ENCODE measurements around the gene RAPGEF3.

RAPGEF3 gene

DNA sequence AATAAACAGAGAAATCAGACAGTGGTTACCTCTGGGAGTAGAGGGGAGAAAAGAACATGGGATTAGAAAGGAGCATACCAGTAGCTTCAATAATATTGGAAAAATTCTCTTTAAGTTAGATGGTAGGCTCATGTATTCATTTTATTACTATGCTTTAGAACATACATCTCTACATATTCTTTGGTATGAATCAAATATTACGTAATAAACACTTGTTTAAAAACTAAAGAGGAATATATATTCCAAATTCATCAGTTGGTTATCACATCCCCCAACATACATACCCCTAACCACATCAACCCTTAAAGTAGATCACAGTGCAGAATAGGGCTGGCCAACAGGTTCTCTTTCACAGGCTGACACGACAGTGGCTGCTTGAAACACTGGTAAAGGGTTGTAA, 58.4 kb downstream of the RAPGEF3 start (continued):
- TF ChIP-seq PPARA (CRISPR knock-in tag; IDR thresholded peaks at IDR 0.05; ENCODE audit: borderline replicate concordance) (no peak), TOX (CRISPR knock-in tag; IDR thresholded peaks at IDR 0.05; ENCODE audit: borderline replicate concordance) (no peak), ISL1 (CRISPR knock-in tag; IDR thresholded peaks at IDR 0.05) (no peak), ARNTL (CRISPR knock-in tag; IDR thresholded peaks at IDR 0.05; ENCODE audit: borderline replicate concordance, low read depth) (no peak)

DNA sequence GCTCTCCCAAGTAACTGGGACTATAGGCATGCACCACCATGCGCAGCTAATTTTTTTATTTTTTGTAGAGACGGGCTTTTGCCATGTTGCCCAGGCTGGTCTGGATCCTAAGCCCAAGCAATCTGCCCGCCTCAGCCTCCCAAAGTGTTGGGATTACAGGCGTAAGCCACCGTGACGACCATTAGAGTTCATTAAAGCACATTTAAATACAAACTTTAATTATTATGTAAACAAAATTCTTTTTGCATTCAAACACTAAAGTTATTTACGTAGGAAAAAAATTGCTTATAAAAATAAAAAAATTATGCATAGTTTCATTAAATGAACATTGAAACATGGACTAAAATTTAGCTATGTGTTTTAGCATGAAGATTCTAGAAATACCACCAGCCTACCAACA, 60.0 kb downstream of the RAPGEF3 start:
- no peak for ATAC-seq
- no peak for TF ChIP-seq ISL1 (CRISPR knock-in tag; IDR thresholded peaks at IDR 0.05)
- TF ChIP-seq, protein P1, sequence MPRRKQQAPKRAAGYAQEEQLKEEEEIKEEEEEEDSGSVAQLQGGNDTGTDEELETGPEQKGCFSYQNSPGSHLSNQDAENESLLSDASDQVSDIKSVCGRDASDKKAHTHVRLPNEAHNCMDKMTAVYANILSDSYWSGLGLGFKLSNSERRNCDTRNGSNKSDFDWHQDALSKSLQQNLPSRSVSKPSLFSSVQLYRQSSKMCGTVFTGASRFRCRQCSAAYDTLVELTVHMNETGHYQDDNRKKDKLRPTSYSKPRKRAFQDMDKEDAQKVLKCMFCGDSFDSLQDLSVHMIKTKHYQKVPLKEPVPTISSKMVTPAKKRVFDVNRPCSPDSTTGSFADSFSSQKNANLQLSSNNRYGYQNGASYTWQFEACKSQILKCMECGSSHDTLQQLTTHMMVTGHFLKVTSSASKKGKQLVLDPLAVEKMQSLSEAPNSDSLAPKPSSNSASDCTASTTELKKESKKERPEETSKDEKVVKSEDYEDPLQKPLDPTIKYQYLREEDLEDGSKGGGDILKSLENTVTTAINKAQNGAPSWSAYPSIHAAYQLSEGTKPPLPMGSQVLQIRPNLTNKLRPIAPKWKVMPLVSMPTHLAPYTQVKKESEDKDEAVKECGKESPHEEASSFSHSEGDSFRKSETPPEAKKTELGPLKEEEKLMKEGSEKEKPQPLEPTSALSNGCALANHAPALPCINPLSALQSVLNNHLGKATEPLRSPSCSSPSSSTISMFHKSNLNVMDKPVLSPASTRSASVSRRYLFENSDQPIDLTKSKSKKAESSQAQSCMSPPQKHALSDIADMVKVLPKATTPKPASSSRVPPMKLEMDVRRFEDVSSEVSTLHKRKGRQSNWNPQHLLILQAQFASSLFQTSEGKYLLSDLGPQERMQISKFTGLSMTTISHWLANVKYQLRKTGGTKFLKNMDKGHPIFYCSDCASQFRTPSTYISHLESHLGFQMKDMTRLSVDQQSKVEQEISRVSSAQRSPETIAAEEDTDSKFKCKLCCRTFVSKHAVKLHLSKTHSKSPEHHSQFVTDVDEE (CRISPR knock-in tag; IDR thresholded peaks at IDR 0.05) = no peak
- no peak for TF ChIP-seq ZNF565 (CRISPR knock-in tag; conservative IDR thresholded peaks at IDR 0.05; ENCODE audit: low read depth)
- no peak for TF ChIP-seq SNAI2 (CRISPR knock-in tag; IDR thresholded peaks at IDR 0.05)

DNA sequence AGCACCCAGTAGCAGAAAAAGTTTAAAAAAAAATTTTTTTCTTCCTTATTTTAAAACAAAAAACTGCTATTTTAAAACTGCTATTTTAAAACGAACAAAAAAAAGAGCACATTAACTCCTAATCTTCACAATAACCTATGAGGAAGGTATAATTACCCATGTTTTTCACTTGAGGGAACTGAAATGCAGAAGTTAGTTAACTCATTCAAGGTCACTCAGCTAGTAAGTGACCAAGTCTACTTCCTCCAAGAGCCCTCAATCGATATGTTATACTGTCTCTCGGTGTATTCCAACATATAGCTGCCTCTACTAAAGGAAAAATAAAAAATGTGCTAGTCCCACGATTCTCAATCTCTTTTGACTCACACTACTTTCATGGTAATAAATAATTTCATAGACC, 60.6 kb downstream of the RAPGEF3 start:
- ATAC-seq = no peak
- TF ChIP-seq, protein P2, sequence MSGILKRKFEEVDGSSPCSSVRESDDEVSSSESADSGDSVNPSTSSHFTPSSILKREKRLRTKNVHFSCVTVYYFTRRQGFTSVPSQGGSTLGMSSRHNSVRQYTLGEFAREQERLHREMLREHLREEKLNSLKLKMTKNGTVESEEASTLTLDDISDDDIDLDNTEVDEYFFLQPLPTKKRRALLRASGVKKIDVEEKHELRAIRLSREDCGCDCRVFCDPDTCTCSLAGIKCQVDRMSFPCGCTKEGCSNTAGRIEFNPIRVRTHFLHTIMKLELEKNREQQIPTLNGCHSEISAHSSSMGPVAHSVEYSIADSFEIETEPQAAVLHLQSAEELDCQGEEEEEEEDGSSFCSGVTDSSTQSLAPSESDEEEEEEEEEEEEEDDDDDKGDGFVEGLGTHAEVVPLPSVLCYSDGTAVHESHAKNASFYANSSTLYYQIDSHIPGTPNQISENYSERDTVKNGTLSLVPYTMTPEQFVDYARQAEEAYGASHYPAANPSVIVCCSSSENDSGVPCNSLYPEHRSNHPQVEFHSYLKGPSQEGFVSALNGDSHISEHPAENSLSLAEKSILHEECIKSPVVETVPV (CRISPR knock-in tag; IDR thresholded peaks at IDR 0.05) = no peak
- TF ChIP-seq ZC3H10 (CRISPR knock-in tag; IDR thresholded peaks at IDR 0.05) = no peak
- TF ChIP-seq OSR1 (CRISPR knock-in tag; IDR thresholded peaks at IDR 0.05) = no peak
- TF ChIP-seq ZNF565 (CRISPR knock-in tag; conservative IDR thresholded peaks at IDR 0.05; ENCODE audit: low read depth) = no peak
- no peak for TF ChIP-seq PPARA (CRISPR knock-in tag; IDR thresholded peaks at IDR 0.05; ENCODE audit: borderline replicate concordance)
- no peak for TF ChIP-seq ZFP3 (CRISPR knock-in tag; IDR thresholded peaks at IDR 0.05)
- TF ChIP-seq SNAI2 (CRISPR knock-in tag; IDR thresholded peaks at IDR 0.05) = no peak
- no peak for TF ChIP-seq ISL1 (CRISPR knock-in tag; IDR thresholded peaks at IDR 0.05)
- no peak for TF ChIP-seq RARB (CRISPR knock-in tag; IDR thresholded peaks at IDR 0.05)
- TF ChIP-seq, protein P1 (CRISPR knock-in tag; IDR thresholded peaks at IDR 0.05) = no peak
- no peak for TF ChIP-seq ARNTL (CRISPR knock-in tag; IDR thresholded peaks at IDR 0.05; ENCODE audit: borderline replicate concordance, low read depth)
- TF ChIP-seq TCF4 (CRISPR knock-in tag; IDR thresholded peaks at IDR 0.05; ENCODE audit: borderline replicate concordance) = no peak
- TF ChIP-seq ESRRG (CRISPR knock-in tag; IDR thresholded peaks at IDR 0.05) = no peak
- no peak for TF ChIP-seq BACH2 (CRISPR knock-in tag; IDR thresholded peaks at IDR 0.05; ENCODE audit: borderline replicate concordance)
- TF ChIP-seq TOX (CRISPR knock-in tag; IDR thresholded peaks at IDR 0.05; ENCODE audit: borderline replicate concordance) = no peak
- no peak for TF ChIP-seq ZNF70 (CRISPR knock-in tag; IDR thresholded peaks at IDR 0.05)
- no peak for TF ChIP-seq GLIS3 (CRISPR knock-in tag; IDR thresholded peaks at IDR 0.05)
- TF ChIP-seq, protein P3, sequence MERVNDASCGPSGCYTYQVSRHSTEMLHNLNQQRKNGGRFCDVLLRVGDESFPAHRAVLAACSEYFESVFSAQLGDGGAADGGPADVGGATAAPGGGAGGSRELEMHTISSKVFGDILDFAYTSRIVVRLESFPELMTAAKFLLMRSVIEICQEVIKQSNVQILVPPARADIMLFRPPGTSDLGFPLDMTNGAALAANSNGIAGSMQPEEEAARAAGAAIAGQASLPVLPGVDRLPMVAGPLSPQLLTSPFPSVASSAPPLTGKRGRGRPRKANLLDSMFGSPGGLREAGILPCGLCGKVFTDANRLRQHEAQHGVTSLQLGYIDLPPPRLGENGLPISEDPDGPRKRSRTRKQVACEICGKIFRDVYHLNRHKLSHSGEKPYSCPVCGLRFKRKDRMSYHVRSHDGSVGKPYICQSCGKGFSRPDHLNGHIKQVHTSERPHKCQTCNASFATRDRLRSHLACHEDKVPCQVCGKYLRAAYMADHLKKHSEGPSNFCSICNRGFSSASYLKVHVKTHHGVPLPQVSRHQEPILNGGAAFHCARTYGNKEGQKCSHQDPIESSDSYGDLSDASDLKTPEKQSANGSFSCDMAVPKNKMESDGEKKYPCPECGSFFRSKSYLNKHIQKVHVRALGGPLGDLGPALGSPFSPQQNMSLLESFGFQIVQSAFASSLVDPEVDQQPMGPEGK (CRISPR knock-in tag; IDR thresholded peaks at IDR 0.05; ENCODE audit: borderline replicate concordance) = no peak
- no peak for TF ChIP-seq ZFP30 (CRISPR knock-in tag; IDR thresholded peaks at IDR 0.05)

DNA sequence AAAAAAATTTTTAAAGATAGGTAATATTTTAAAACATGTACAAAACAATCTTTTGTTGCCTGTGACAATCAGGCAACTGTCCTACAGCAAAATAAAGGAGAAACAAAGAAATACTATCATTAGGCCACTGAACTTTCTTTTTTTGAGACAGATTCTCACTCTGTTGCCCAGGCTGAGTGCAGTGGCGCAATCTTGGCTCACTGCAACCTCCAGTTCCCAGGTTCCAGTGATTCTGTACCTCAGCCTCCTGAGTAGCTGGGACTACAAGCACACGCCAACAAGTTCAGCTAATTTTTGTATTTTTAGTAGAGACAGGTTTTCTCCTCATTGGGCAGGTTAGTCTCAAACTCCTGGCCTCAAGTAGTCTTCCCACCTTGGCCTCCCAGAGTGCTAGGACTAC, 69.5 kb downstream of the RAPGEF3 start:
- ATAC-seq = no peak
- TF ChIP-seq TCF4 (CRISPR knock-in tag; IDR thresholded peaks at IDR 0.05; ENCODE audit: borderline replicate concordance) (no peak), ARNTL (CRISPR knock-in tag; IDR thresholded peaks at IDR 0.05; ENCODE audit: borderline replicate concordance, low read depth) (no peak), ESRRG (CRISPR knock-in tag; IDR thresholded peaks at IDR 0.05) (no peak), ZNF8 (CRISPR knock-in tag; IDR thresholded peaks at IDR 0.05) (no peak), ZNF565 (CRISPR knock-in tag; conservative IDR thresholded peaks at IDR 0.05; ENCODE audit: low read depth) (no peak), ZC3H10 (CRISPR knock-in tag; IDR thresholded peaks at IDR 0.05) (no peak), ISL1 (CRISPR knock-in tag; IDR thresholded peaks at IDR 0.05) (no peak), TOX (CRISPR knock-in tag; IDR thresholded peaks at IDR 0.05; ENCODE audit: borderline replicate concordance) (no peak), PPARA (CRISPR knock-in tag; IDR thresholded peaks at IDR 0.05; ENCODE audit: borderline replicate concordance) (no peak), GLIS3 (CRISPR knock-in tag; IDR thresholded peaks at IDR 0.05) (no peak), ZFP30 (CRISPR knock-in tag; IDR thresholded peaks at IDR 0.05) (no peak), OSR1 (CRISPR knock-in tag; IDR thresholded peaks at IDR 0.05) (no peak), RARB (CRISPR knock-in tag; IDR thresholded peaks at IDR 0.05) (no peak), ZNF70 (CRISPR knock-in tag; IDR thresholded peaks at IDR 0.05) (no peak), SNAI2 (CRISPR knock-in tag; IDR thresholded peaks at IDR 0.05) (no peak)
- TF ChIP-seq, protein P2 (CRISPR knock-in tag; IDR thresholded peaks at IDR 0.05) = no peak
- TF ChIP-seq, protein P4, sequence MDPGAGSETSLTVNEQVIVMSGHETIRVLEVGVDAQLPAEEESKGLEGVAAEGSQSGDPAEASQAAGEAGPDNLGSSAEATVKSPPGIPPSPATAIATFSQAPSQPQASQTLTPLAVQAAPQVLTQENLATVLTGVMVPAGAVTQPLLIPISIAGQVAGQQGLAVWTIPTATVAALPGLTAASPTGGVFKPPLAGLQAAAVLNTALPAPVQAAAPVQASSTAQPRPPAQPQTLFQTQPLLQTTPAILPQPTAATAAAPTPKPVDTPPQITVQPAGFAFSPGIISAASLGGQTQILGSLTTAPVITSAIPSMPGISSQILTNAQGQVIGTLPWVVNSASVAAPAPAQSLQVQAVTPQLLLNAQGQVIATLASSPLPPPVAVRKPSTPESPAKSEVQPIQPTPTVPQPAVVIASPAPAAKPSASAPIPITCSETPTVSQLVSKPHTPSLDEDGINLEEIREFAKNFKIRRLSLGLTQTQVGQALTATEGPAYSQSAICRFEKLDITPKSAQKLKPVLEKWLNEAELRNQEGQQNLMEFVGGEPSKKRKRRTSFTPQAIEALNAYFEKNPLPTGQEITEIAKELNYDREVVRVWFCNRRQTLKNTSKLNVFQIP (CRISPR knock-in tag; IDR thresholded peaks at IDR 0.05; ENCODE audit: borderline replicate concordance, low read depth) = no peak
